H54 (cell line): ENCODE data around the gene PLPP3.

ENCODE experiments used
- DNase-seq: peaks from one replicate; pipeline ENCODE4 v3.0.0; 2011; ENCODE audit warnings: low spot score, mixed read lengths; ENCODE audit not compliant: insufficient read length
- FAIRE-seq: peaks from 3 replicates; lab custom pipeline; 2011; peaks lifted over from hg19 to GRCh38; lab: Jason Lieb, UNC
- POLR2A ChIP-seq: IDR thresholded peaks from 2 replicates; pipeline ENCODE4 v1.6.1; 2011; ENCODE audit warnings: low read depth, mild to moderate bottlenecking, low read length

PLPP3 gene

DNA sequence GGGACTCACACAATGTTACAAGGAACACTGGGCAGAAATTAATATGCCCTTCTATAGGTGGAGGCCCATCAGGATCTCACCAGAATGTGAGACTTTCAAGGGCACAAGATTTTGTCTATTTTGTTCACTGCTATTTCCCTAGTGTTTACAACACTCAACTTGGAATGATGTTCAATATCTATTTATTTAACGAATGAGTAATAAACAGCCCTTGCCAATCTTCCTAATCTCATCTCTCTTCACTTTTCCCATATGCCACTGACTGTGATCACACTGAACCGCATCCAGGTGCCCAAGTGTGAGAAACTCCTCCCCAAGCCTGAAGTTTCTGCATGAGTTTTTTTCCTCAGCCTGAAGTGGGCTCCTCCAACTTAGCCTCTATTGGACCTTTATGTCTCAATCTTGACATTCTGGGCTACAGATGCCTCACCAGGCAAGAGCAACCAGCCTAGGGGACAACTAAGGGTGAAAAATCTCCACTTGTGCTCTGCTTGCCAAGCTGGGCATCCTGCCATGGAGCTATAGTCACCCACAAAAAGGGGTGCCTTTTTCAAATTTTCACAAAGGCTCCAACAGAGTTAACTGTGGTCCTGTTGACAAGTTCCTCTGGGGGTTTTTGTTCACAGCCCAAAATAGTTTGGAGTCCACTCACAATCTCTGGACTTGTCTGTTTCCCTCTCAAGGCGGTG is 105.6 kb downstream of the PLPP3 start:
- TF ChIP-seq POLR2A = no peak

DNA sequence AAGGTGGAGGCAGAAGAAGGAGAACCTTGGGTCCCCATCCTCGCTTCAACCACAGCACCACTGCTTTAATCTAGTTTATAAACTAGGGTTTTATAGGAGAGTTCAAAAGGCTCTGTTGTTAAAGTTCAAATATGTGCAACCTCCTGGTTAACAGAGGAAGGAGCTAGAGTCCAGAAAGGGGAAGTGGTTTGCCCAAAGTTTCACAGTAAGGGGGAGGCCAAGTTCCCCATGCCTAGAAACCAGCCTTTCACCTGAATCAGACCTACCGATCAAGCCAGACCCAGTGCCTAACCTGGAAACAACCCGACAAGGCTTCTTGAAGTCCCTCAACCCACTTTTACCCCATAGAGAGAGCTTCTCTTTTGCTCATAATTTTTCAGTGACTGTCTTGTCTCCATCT is 106.5 kb downstream of the PLPP3 start:
- no peak for TF ChIP-seq POLR2A
- DNase-seq (no peak), FAIRE-seq (no peak)

More for the DNA sequence above, 105.6 kb downstream of the PLPP3 start:
- DNase-seq (no peak), FAIRE-seq (no peak)

DNA sequence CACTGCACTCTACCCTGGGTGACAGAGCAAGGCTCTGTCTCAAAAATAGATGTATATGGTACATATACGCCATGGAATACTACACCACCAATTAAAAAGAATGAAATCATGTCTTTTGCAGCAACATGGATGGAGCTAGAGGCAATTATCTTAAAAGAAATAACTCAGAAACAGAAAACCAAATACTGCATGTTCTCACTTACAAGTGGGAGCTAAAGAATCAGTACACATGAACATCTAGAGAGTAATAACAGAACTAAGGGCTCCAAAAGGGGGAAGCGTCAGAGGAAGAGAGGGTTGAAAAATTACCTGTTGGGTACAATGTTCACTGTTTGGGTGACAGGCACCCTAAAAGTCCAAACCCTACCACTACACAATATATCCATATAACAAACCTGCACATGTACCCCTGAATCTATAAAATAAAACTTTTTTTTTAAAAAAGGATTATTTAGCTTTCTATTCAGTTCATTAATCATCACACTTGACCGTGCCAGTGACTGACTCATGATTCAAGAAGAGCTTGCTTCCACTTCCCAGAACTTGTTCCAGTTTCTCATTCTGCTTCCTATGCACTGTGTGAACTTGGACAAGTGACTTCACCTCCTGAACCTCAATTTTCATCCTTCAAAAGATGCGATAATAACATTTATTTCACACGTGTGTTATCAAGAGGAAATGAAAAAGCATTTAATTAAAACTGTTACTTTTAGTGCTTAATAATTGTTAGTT is 109.6 kb downstream of the PLPP3 start:
- DNase-seq = no peak
- FAIRE-seq = no peak
- no peak for TF ChIP-seq POLR2A

DNA sequence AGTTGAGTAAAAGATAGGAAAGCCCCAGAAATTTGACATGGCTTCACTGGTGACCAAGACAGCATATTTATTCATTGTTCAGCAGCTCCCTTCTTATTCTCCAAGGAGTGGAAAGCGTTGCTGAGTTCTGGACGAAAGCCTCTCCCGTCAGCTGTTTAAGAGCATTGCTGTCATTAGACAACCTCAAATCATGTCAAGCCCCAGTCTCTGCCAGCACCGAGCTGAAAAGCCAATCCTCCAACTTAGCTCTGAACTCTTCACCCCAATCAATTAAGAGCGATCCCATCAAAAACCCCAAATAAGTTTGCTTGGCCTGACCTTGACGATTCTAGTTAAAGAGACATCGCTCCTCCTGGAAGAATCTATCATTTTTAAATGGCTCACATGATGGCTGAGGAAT is 110.8 kb downstream of the PLPP3 start:
- DNase-seq (no peak), FAIRE-seq (no peak)
- no peak for TF ChIP-seq POLR2A

DNA sequence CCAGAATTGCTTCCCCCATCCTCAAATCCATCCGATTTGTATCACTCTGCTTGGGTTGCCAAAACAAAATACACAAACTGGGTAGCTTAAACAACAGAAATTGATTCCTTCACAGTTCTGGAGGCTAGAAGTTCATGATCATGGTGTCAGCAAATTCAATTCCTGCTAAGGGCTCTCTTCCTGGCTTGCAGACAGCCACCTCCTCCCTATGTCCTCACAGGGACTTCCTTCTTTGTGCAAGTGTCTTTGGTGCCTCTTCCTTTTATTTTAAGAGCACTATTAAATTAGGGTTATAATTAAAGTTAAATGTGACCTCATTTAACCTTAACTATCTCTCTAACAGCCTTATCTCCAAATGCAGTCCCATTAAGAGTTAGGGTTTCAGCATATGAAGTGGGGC is 112.8 kb downstream of the PLPP3 start:
- FAIRE-seq (no peak), DNase-seq (no peak)
- TF ChIP-seq POLR2A = no peak

DNA sequence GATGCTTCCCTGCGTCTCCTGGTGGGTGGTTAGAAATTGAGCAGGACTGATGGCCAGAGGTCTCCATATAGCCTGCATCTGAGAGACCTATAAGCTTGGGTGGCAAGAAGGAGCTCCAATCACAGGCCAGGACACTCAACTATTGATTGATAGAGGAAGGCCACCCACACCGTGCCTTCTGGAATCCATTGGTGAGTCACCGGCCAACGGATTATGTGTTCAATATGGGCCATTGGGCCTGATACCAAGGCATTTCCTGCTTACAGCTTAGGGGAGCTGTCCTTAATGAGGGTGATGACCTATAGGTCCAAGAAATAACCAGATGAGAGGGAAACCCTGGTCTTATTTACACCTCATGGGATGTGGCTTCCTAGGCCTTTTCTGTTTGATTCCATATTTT is 115.1 kb downstream of the PLPP3 start:
- no peak for TF ChIP-seq POLR2A
- FAIRE-seq (no peak), DNase-seq (no peak)

DNA sequence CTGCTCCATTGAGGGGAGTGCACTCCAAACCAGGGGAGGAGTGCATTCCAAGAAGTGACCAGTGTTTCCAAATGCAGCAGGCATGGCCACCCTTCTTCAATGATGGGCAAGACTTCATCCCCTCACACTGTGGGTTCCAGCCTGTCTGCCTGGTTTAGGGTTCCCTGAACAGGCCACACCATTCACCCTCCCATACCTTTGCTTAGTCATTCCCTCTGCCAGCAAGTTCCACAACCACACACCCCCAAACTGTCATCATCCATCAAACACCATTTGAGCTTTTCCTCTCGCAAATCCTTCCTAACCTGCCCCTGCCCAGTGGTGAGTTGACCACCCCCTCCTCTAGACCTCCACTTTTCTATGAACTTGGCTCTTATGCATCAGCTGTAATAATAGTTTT is 116.0 kb downstream of the PLPP3 start:
- FAIRE-seq = no peak

DNA sequence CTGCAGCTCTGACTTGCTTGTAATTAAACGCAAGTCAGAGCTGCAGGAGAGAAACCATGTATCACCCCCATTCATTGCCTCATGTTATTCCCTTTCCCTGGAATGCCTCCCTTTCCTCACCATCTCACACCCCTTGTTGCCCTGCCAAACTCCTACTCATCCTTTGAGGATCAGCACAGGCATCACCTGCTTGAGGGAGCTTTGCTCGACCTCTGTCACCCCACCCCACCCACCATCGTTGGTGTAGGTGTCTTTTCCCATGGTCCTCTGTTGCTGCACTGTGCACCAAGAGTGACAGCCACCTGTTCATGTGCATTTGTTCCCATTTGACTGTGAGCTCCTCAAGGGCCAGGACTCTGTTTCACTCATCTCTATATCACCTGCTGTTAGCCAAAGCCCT is 117.2 kb downstream of the PLPP3 start:
- FAIRE-seq (no peak), DNase-seq (no peak)
- no peak for TF ChIP-seq POLR2A

More for the DNA sequence above, 116.0 kb downstream of the PLPP3 start:
- no peak for TF ChIP-seq POLR2A
- no peak for DNase-seq

DNA sequence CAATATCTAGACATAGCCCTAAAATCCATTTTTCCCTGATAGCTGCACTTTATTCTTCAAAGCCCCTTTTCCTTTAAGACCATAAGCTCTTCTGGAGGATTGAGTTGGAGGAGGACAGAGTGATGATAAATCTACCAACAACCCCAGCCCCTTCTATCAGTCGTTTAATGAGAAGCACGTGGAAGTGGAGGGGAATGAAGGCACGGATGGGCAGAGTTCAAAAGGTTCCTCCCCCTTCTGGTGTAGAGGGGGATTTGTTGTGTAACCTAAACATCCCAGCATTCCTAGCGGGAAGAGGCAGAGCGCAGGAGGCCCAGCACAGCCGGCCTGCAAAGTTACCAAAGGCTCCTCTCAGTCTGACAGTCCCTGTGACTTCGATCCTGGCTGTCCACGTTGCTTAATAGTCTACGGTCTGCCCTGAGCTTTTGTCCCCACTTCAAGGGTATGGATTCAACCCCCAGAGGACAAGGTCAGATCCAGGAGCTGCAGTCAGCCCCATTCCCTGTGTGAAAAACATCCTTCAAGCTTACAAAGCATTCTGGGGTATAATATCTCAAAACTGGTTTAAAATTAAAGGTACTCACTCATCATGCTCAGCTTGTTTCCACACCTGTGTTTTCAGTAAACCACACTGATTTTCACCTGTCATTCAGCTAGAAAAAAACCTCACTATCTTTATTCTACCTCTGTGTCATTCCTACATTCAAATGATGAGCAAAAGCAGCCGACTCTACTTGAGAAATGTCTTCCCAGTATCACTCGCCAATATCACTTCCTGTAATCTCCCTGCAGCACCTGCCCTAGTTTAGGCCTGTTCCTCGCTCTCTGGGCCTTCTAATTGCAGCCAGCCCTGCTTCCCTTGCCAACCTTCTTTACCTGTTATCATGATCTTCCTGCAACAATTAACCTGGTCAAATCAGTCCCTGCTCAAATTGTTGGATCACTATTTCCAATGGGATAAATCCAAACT is 117.9 kb downstream of the PLPP3 start:
- no peak for TF ChIP-seq POLR2A
- FAIRE-seq = no peak
- DNase-seq = no peak

DNA sequence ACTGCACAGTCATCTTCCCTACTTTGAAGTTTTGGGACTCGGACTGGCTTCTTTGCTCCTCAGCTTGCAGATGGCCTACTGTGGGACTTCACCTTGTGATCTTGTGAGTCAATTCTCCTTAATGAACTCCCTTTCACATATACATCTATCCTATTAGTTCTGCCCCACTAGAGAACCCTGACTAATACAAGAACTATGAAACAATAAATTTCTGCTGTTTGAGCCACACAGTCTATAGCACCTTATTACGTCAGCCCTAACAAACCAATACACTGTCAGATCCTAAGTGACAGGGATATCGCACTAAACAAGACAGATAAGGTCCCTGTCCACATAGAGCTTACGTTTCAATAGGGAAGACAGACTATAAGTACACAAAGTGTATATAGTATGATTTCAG is 120.1 kb downstream of the PLPP3 start:
- TF ChIP-seq POLR2A = no peak
- no peak for FAIRE-seq

DNA sequence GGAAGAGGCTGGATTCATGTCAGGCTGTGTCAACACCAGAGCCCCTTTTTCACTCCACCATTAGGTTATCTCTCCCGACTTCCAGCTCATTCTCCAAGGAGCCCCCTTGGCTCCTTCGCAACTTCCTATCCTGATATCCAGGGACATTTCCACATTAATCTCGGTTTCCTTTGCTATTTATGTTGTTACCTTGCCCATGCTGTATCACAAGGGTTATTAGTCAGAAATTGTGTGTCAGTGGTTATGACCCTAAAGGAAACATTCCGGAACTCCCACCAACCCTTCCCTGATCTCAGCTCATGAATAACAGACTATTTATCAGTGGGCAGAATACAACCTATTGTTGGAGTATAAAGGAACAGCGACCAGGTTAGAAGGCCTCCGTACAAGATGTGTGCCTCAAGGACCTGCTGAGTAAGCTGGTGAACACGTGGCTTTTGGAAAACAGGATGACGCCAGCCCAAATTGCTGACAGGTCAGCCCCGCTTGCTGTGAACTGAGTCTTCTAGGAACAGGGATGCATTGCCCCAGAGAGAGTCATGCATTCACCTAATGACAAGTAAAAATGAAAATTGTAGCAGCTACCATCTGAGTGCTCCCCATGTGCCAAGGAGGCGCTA is 121.5 kb downstream of the PLPP3 start:
- FAIRE-seq = no peak
- no peak for TF ChIP-seq POLR2A
- no peak for DNase-seq

More for the DNA sequence above, 120.1 kb downstream of the PLPP3 start:
- no peak for DNase-seq

DNA sequence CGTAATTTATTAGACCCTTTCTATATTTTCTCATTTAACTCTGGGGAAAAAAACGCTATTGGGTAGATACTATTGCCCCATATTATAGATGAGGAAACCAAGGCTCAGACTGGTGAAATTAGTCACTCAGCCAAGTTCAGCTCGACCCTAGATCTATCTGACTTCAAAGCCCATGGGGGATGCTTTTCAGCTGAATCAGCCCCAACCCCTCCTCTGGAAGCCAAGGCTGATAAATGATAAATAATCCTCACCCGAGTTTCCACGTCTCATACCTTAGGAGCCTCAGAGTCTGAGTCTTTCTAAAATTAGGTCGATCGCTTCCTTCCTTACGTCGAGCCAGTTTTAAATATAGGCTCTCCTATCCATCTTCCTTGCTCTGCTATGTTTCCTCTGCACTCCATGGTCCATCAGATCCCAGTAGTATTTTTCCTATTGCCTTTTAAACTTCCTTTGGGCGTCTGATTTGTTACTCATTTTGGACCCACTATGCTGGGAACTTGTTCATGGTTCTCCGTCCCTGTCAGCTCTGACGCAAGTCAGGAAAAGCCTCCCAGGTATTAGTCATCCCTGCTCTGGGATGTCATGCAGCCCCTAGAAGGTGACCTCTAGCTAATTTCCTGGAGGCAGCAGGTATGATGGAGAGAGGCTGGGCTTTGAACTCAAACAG is 122.8 kb downstream of the PLPP3 start:
- peak; percentile 91 for FAIRE-seq

More for the DNA sequence above, 122.8 kb downstream of the PLPP3 start:
- TF ChIP-seq POLR2A = no peak
- peak; percentile 48 for DNase-seq
